ENCODE data around the gene SLC13A4.
"Not testable (repeated sequence)": the region's sequence is repeated elsewhere in the genome, so short reads cannot be mapped to it uniquely, and the experiment has no call there.

Gene SLC13A4

GRCh38 chr7:135659159-135659846 lies 68.7 kb downstream of the SLC13A4 start:
- DNase-seq: no peak

DNA sequence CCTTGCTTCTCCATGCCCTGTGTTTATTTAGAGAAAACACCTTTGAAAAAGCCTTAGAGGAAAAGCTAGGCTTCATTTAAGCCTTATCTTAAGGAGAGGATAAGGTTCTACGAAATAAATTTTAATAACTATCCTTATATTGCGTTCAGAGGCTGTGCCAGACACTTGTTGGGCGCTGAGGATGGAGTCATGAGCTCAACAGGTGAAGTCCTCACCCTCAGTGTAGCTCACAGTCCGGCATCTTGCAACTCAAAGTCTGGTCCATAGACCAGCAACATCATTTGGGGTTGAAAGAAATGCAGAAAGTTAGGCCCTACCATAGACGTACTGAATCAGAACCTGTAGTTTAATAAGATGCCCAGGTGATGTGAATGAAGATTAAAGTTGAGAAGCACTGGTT lies 69.4 kb downstream of the SLC13A4 start:
- DNase-seq: no peak

DNA sequence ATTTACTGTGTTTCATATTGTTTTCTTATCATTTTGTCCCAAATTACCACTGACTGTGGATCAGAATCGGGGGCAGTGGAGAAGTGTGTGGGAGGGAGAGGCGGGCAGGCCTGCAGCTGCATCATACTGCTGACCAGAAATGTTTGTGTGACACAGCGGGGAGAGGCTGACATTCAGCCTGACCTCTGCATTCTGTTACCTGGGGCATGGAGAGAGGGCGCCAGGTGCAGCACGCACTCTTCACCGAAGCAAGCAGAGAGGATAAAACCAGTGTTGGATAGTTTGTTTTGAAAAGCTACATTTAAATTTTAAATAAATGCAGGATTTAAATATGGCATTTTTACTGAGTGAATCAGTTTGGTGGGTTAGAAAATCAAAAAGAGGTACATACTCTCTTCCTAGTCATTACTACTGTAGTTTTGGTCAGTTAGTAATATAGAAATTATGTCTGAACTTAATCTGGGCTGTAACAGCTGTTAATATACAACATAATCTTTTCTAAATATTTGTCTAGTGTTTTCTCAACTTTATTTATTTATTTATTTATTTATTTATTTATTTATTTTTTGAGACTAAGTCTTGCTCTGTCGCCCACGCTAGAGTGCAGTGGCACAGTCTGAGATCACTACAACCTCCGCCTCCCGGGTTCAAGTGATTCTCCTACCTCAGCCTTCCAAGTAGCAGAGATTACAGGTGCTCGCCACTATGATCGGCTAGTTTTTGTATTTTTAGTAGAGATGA lies 74.5 kb downstream of the SLC13A4 start:
- DNase-seq: peak in 1 of 2 experiments; percentile 39

DNA sequence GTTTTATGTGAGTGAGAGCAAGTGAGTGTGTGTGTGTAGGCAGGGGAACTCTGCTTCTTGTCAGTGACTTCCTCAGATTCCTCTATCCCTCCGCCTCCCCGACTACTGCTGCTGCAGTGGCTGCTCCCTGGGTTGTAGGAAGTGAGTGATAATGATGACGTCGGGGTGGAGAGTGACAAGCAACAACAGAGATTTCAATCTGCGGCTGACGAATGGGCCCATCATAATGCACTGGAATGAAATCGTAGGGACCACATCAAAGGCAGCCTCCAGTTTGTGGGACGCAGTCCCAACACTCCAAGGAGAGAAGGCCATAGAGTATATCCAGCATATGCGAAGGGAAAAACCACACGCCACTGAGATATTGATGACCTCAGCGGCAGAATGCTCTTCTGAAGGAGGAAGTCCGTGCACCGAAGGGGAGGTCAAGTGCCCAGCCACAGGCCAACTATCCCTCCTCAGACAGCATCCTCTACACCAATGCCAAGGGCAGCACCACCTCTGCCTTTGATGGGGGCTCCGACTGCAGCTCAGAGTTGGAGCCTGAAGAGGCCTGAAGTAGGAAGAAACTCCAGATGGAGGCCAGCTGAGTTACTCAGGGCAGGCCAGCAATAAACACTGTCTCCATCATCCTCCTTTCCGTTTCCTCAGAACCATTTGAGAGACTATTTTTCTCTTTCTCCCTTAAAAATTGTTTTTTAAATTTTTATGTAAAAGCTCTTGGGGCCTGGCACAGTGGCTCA lies 77.0 kb downstream of the SLC13A4 start:
- no peak for DNase-seq

GRCh38 chr7:135648235-135648634 lies 79.8 kb downstream of the SLC13A4 start:
- no peak for DNase-seq

- DNase-seq: no peak
These were observed 80.2 kb downstream of the SLC13A4 start for GRCh38 chr7:135647755-135648154.

DNA sequence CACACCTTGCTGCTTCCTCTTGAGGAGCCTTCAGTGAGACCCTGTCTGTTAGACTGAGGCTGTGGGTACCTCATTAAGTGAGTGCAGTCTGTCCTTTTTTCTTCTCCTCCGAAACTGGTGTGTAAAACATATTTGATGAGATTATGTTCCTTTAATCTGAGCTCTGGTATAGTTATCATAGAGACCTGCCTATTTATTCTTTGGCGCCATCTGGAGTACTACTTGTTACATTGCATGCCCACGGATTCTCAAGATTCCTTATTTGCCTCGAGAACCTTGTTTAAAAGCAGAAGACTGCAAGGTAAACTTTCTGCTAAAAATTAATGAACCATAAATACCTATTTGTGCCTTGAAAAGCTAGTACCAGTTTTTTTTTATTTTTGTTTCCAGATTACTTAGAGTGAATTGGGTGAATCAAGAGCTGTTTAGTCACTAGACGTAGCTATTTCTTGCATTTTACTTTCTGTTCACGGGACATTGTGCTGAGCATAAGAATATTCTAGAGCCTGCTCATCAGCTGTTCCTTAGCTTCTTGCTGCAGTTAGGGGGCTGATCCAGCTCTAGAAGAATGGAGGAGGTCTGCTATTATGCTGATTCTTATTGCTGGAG lies 82.6 kb downstream of the SLC13A4 start:
- DNase-seq: peak; percentile 30 to 67

DNA sequence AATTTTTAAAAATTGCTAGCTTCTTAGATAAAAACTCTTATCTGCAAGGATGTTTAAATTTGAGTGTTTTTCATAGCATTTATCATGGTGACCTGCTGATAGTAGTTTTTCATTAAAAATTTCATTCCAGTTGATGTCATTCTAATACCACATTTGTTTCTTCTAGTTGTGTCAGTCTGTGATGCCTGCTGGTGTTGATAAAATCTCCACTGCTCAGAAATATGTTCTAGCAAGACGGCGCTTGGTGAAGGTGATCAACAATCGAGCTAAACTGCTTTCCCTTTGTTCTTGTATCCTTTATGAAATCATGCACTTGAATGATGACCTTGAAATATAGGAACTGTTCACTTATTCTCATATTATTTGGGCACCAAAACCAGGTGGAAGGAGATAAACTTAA lies 83.3 kb downstream of the SLC13A4 start:
- no peak for DNase-seq

GRCh38 chr7:135644154-135644553 lies 83.8 kb downstream of the SLC13A4 start:
- no peak for DNase-seq

DNA sequence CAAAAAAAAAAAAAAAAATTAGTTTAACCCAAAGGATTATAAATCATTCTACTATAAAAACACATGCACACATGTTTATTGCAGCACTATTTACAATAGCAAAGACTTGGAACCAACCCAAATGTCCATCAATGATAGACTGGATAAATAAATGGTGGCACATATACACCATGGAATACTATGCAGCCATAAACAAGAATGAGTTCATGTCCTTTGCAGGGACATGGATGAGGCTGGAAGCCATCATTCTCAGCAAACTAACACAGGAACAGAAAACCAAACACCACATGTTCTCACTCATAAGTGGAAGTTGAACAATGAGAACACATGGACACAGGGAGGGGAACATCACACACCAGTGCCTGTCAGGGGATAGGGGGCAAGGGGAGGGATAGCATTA lies 88.3 kb downstream of the SLC13A4 start:
- DNase-seq: not testable (repeated sequence)

DNA sequence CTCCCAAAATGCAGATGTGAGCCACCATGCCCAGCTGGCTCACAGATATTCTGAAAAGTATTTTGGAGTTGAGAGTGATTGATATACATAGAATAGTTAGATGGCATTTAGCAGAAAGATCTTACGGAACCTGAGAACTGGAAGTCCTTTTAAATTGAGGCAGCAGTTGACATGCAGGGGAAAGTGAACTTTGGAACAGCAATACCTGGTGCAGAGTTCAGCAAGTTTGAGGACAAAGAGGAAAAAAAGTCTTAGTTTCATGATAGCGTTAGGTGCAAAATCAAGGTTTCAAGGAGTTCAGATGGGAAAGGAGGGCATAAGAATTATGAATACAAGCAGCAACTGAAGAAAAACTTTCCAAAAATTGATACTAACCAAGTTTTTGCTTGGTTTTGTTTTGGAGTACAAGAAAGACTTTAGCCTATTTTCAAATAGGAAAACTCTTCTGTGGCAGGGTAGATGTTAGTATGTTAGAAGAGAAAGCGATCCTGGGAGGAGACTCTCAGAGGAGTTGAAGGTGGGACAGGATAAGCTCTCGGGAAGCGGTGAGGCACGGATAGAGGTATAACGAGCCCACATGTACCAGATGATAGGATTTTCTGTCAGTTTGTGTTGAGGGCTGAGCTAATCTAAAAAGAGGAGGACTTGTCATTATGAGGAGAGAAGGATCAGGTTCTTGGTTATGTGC lies 93.7 kb downstream of the SLC13A4 start:
- DNase-seq: no peak

Data from NCI-H526 (cell line).